OCI-M2 (cell line): ENCODE data around the gene QRFPR.
"Not testable (repeated sequence)": the region's sequence is repeated elsewhere in the genome, so short reads cannot be mapped to it uniquely, and the experiment has no call there.

Experiments
- DNase-seq: peaks from one replicate; lab custom pipeline; 2025; ENCODE audit not compliant: unreplicated experiment; lab: John Stamatoyannopoulos, UW

Gene QRFPR

DNA sequence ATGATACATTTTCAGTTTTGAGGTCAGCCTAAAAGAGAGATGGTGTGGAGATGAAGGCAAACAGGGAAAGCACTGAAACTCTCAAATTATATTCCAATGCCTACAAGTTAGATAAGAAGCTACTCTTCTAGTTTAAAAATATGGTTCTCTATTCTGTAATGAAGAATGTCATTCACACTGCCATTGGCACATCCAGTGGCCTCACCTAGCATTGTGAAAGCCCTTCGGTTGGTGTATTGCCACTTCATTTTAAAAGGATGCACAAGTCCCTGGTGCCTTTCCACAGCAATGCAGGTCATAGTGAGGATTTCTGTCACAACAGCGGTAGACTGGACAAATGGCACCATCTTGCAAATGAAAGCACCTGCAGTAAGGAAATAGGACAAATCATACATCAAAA lies 40.6 kb downstream of the QRFPR start:
- no peak for DNase-seq

- no peak for DNase-seq
Measured at GRCh38 chr4:121339824-121340223, 41.0 kb downstream of the QRFPR start.

GRCh38 chr4:121339307-121339706 lies 41.5 kb downstream of the QRFPR start:
- no peak for DNase-seq

DNA sequence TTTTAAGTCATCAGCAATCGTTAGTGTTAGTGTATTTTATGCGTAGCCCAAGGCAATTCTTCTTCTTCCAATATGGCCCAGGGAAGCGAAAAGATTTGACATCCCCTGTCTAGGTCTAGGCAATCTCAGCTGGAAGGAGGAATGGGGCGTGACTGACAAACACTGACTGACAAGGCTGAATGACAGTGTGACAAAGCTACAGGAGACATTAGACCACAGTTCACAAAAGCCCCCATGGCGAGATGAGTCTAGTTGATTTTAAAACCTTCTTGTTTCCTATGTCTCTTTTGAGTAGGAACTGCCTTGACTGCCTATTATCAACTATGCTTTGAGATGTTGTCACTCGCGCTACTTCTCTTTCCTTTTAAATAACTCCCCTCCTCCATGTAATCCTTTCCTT lies 42.3 kb downstream of the QRFPR start:
- DNase-seq, result no peak

GRCh38 chr4:121336706-121337105 lies 44.1 kb downstream of the QRFPR start:
- DNase-seq, result no peak

DNA sequence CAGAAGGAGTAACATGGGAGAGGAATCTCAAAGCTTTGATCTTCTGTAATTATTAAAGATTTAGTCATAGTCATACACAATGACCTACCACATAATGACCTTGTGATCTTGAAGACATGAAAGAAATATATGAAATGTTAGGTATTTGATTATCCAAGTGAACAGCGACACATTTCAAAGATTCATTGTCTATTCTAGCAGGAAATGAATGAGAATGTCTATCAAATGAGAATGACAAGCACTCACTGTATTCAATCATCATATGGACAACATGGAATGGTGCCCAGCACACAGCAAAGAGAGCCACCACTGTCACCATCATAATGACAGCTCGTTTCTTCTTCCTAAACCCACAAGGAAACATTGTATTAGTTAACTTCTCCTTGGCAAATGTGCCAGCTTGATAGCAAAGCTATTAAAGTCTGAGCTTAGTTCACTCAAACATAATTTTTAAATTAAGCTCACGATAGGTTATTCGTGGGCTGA lies 50.6 kb downstream of the QRFPR start:
- DNase-seq, result no peak

DNA sequence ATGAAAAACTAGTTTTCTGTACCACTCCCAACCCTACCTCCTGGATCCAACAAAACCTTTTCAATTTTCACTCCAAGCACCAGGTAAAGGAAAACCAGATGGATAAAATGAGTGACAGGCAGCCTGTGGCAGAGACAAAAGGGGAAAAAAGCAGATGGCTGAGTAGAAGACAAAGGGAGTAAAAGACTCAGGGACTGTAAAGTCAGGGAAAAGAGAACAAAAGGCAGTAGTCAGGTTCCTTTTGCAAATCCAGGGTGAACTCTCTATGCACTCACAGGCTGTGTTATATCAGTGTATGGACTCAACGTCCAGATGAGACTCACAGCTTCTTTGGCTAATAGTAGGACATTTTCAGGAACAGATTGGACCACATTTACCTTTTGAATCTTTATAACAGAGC lies 54.2 kb downstream of the QRFPR start:
- DNase-seq, result no peak

DNA sequence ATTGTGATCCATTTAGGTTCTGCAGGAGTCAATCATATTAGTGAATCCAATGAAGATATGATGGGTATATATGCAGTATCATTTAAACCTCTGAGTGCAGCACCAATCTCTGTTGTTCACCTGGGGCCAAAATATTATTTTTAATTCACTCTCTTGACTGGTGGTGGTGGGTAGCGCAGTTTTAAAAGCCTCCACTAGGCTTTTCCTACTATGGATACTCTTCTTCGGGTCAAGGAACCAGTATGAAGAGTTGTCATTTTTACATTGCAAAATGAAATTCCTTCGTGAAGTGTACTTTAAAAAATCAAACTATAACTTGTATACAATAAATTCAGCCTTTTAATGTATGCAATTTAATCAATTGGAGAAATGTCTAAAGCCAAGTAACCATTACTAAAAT lies 56.5 kb downstream of the QRFPR start:
- no peak for DNase-seq

DNA sequence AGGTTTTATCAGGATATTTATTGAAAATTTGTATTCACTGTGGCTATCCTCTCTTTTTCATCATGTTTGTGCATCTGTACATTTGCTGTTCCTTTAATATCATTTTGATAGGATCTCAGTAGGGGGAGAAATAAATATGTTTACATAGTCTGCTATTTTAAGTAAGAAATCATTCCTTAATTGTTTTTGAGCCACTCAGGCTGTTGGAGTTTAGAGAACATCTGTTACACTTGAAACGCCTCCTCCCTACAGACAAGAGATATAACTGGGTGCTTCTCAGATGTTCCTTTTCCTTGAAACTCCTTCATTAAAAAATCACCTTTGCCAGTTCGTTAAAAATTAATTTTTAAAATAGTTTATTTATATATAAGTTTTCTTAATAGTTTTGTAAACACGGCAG lies 59.4 kb downstream of the QRFPR start:
- DNase-seq, result no peak

DNA sequence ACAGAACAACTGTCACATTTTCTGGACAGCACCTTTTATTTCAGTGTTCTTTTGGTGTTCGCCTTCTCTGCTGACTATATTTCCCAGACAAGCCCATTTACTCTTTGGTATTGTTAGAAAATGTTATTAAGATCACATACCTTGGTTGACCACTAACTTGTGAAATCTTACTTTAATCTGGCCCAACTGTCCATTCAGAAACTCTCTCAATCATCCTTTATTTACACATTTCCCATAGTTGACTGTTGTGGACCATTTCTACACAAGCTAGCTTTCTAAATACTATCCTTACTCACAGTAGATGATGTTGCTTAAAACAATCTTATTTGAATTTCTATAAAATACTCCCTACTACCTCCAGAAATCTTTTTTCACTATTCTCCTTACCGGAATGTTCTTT lies 64.7 kb downstream of the QRFPR start:
- DNase-seq, result no peak

DNA sequence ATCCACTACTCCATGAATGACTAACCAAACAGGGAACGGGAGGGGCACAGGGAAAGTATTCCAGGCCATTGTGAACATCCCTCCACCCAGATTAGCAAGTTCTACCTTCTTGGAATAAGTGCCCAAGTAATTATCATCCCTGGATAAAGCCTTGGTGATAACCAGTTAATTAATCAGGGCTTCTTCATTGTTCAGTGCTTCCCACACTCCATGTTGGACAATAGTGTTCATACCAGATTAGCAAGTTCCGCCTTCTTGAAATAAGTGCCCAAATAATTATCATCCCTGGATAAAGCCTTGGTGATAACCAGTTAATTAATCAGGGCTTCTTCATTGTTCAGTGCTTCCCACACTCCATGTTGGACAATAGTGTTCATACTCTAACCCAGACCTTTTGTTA lies 67.4 kb downstream of the QRFPR start:
- not testable (repeated sequence) for DNase-seq

DNA sequence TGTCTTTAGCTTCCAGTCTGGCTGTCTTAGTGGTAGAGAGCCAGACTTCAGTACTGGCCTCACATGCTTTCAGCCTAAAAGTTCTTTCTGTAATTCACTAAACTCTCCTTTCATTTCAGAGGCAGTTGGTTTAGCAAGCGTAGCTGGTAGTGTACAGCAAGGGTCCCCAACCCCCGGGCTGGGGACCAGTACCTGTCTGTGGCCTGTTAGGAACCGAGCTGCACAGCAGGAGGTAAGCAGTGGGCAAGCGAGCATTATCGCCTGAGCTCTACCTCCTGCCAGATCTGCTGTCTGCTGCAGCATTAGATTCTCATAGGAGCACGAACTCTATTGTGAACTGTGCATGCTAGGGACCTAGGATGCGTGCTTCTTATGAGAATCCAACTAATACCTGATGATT lies 72.0 kb downstream of the QRFPR start:
- DNase-seq, result no peak

- no peak for DNase-seq
Measured at GRCh38 chr4:121308328-121308663, 72.5 kb downstream of the QRFPR start.

DNA sequence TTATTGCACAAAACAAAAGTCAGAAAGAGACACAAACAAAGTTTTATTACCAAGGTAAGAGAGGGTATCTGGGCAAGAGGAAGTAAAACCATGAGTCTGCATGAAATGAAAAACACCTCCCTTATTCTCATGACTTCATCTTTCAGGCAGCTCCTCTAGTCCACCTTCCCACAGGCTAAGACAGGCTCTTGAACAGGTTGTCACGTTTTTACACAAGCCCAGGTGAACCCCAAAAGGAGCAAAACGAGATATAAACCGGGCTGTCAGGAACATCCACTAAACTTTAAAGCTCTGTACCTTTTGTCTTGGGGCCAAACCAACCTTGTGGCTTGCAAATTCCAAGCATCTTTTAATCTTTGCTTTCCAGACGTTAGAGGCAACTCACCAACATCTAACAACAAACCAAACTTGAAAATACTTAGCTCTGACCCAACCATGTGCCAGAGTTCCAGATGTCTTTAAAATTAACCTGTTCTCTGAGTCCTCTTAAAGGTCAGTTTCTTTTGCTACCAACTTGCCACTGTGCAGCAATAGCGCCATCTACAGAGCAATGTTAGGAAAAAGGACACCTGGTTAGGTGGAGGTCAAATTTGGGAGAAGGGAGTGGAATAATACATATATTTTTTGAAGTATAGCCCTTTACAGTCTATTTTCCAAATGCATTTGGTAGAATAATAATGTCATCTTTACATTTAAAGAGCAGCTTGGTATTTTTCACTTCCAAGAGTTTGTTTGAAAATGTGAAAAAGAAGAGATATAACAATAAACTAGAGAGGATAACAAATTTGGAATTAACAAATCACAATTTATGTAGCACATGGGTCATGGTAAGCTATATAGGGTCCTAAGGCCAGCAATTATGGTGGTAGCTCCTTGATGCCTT lies 73.1 kb downstream of the QRFPR start:
- DNase-seq, result no peak

- DNase-seq, result no peak
Measured at GRCh38 chr4:121306931-121307330, 73.9 kb downstream of the QRFPR start.

DNA sequence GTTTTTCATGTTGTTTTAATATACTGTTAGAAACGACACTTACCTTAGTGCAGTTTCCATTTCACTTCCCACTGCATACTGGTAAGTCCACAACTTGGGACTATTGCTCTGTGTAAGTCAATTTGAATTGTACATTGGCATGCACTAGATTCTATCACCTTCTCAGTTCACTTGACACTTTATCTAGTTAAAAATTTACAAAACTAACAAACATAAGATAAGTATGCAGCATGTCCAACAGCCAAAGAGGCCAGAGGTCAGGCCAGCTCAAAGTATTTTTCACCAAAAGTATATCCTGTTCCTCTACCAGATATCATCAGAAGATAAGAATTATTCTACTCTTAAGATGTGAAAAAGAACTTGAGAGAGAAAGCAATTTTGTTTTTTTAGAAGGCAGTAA lies 75.9 kb downstream of the QRFPR start:
- no peak for DNase-seq

DNA sequence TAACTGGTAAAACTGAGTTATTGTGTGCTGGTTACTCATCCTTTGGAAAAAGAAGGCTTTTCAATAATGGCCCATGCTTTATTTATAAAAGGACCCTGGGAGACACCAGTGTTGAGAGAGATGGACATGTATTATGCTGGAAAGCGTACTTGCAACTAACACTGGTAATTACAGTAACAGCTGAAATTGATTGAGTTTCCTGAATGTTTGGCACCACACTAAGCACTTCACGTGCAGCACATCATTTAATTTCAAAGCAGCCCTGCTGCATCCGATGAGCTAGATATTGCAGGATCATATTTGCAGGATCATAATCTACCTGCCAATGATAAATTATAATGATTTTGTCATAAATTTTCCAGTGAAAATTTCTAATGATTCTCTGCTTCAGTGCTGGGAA lies 81.5 kb downstream of the QRFPR start:
- no peak for DNase-seq

DNA sequence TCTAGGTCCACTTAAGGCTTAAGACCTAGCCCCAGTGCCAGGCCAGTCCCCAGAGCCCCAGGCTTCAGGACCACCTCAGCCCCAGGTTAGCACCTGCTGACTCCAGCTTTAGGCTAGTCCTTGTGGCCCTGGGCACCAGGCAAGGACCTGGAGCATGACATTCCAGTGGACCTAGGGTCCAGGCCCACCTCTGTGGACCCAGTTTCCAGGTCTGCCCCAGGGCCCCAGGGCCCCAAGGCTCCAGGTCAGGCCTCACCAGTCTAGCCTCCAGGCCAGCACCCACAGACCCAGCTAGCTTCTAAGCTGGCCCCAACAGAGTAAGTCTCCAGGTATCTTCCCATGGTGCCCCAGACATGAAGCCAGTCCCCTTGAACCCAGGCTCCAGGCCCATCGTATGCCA lies 97.5 kb downstream of the QRFPR start:
- DNase-seq, result no peak

DNA sequence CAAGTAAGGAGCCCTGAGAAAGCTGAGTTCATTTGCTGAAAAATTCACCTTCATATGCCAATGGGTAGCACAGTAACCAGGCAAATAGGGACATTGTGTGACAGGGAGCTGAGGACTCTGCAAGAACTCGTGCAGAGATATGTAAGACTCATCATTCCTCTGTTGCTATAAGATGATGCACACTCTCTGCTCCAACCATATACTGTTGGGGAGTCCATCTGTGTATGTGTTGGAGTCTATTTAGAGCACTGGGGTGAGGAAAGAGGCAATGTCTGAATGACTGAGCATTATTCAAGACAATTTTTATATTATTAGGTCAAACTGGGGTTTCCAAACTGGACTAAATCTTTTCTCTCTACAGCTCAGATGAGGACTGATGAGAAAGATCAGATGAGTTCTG lies 100.4 kb downstream of the QRFPR start:
- no peak for DNase-seq

- no peak for DNase-seq
Measured at GRCh38 chr4:121278811-121279368, 101.9 kb downstream of the QRFPR start.
